Stimulated activated CD8-positive, alpha-beta memory T cell treated with anti-CD3 and anti-CD28 coated beads, Interleukin-12 subunit alpha, Interleukin-12 subunit beta, amount 100 ng/mL, for 24 hours (primary cell): ENCODE results near the gene KDF1.
A peak's percentile ranks its signal among the peaks of the same experiment; 100 is the strongest.
"Not testable (repeated sequence)": the region's sequence is repeated elsewhere in the genome, so short reads cannot be mapped to it uniquely, and the experiment has no call there.

Experiments
- DNase-seq: peaks from one replicate; pipeline ENCODE4 v3.0.0-alpha.2; 2020; ENCODE audit errors: extremely low read depth

Gene KDF1

DNA sequence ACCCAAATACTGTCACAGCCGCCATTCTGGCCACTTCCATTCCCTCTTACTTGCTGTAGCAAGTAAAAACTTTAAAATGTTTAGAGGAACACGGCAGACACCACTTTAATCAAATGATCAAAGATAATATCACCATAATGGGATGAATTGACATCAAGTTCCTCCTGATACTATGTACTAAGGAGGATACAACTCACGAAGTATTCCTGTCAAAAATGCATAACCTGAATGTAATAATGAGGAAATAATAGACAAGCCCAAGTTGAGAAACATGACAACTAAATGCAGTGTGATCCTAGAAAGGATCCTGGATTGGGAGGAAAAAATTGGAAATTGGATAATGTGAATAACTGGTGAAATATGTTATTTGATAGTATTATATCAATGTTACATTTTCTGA lies 3.9 kb downstream of the KDF1 start:
- DNase-seq = no peak

DNA sequence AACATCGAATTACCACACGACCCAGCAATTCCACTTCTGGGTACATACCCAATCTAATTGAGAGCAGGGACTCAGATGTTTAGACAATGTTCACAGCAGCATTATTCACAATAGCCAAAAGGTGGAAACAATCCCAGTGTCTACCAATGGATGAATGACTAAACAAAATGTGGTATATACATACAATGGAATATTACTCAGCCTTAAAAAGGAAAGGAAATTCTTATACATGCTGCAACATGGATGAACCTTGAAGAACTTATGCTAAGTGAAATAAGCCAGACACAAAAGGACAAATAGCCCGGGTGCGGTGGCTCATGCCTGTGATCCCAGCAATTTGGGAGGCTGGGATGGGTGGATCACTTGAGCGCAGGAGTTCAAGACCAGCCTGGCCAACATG lies 6.9 kb downstream of the KDF1 start:
- no peak for DNase-seq

DNA sequence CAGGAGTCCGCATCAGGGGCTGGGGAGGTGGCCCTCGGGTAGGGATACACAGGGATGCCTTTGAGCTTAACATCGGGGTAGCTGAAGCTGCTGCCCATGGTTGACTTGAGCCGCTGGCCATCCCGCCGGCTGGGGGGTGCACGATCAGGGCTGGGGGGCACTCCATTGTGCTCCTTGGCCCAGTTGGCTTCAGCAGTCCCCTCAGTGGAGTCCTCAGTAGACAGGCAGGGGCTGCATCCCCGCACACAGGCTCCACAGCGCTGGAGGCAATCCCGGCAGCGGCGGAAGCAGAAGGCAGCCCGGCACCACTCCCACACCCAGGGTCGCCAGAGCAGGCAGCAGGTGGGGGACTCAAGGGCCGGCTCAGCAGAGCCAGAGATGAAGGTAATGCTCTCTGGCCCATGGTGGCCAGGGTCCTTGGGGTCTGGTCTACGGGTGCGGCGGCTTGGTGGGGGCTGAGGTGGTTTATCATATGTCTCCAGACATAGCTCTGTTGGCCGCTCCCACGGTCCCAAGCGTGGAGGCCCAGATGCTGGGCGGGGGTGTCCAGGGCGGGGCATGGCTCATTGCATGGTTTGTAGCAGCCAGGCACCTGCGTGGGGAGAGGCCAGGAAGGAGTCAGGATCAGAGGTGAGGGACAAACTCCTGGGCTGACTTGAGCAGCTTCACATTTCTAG lies 8.3 kb downstream of the KDF1 start:
- DNase-seq = no peak

DNA sequence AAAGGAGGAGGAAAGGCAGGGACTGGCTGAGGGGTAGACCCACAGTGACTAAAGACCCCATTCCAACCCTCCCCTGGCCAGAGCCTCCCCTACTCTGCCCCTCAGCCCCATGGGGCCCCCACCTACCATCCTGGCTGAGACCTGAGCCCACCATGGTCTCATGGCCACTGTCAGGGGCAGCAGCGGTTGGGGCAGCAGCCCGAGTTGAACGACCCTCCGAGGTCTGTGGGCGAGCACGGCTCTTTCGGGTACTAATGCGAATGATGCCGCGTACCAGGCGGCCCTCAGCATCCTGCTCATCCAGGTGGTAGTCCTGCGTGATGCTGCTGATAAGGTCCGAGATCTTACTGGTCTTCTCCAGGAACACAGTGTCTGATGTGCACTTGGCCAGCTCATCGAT lies 9.1 kb downstream of the KDF1 start:
- no peak for DNase-seq

DNA sequence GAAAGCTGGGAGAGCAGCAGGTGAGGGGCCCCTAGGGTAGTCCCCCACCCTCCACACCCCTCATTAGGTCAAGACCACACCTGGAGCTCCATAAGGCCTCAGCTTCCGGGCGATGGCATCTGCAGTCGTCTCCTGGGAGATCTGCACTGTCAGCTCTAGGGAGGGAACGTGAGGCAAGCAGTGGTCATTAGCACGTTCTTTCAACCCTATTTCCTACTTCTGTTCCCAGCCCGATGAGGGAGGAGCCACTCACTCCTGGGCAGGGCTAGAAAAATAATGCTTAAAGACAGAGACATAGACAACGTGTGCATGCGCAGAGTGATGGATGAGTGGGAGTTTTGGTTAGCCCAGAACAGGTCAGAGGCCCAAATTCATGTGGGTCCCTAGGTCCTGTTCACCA lies 9.7 kb downstream of the KDF1 start:
- no peak for DNase-seq

DNA sequence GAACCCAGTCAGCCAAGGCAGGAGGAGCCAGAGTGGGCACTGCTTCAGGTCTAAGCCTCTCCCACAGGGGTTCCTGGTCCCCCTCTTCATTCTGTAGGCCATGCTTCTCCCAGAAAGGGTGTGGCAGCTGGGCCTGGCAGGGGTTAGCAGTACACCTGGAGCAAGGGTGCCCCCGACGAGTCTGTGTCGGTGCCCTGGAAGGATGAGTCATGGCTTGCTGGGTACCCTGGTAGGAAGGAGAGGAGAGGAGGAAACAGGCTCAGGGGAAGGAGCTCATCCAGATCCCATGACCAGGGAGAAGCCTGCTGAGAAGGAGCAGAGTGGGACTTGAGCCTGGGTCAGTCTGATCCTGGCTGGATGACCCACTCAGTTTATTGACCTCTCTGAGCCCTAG lies 10.3 kb downstream of the KDF1 start:
- DNase-seq = no peak

DNA sequence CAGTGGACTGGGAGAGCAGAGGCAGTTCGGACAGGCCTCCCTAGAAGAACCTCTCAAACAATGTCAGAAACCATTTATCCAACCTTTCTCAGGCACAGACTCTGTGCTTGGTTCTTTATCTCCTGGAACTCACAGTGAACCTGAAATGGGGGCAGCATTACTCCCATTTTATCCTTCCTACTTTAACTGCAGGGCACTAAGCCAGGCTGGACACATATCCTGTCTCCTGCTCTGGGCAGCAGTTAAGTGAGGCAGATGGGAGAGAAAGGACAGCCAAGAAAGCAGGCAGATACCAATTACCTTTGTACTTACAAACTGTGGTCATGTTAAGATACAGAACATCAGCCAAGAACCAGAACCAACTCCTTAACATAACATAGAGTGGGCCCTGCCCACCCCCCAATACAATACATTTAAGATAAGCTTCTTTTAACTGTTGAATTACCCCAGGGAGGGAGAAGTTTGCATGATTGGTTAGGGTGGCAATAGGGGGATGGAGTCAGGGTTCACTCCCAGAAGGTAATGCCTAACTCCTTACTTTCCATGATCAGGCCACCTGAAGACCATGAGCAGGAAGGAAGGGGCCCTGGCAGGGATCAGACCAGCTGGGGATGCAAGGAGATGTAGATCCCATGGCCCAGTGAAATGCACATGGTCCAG lies 10.9 kb downstream of the KDF1 start:
- DNase-seq = no peak

DNA sequence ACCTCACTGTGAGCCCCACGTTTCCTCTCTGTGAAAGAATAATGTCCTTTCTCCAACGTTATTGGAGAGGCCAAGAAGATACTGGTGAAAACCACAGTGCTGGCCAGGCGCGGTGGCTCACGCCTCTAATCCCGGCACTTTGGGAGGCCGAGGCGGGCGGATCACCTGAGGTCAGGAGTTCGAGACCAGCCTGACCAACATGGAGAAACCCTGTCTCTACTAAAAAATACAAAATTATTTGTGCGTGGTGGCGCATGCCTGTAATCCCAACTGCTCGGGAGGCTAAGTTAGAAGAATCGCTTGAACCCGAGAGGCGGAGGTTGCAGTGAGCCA lies 11.6 kb downstream of the KDF1 start:
- not testable (repeated sequence) for DNase-seq

DNA sequence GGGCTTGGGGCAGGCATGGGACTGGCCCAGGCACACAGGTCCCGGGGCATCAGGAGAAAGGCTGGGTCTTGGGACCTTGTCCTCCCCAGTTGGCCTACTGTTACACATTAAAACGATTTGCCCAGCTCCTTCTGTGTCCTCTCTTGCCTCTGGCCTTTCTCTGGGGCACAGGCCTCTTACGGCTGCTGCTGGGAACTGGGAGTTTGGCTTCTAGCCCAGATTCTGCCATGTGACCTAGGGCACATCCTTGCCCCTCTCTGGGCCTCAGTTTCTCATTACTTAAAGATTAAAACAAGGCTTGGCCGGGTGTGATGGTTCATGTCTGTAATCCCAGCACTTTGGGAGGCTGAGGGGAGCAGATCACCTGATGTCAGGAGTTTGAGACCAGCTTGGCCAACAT lies 14.0 kb downstream of the KDF1 start:
- DNase-seq = no peak

DNA sequence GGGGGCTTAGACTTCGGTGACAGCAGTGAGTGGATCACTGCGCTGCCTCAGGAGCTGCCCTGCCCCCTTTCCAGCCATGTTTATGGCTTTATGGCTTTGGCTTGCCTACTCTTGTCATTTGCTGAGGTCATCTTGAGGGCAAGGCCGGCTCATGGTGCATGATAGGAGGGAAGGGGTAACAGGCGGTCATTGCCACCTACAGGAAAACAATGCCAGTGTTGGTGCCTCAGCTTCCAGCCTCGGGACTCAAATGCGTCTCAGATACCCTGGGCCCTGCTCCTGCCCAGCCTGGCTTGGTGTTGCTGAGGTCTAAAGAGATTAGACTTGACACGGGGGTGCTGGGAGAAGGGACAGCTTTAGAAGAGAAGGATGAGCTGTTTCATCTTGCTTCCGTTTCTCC lies 14.5 kb downstream of the KDF1 start:
- no peak for DNase-seq

DNA sequence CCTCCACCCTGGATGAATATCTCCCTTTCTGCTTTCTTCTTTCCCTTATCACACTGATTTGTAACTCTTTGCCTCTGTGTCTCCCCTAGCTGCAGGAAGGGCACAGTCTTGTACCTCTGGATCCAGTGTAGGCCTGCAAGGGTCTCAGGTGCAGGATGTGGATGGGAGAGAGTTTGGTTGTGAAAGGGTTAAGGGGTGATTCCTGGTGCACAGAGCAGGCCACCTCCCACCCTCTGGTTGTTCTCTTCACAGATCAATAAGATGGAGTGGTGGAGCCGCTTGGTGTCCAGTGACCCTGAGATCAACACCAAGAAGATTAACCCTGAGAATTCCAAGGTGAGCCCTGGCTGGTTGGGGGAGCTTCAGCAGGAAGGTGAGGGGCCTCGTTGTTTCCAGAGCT lies 15.1 kb downstream of the KDF1 start:
- DNase-seq = no peak

DNA sequence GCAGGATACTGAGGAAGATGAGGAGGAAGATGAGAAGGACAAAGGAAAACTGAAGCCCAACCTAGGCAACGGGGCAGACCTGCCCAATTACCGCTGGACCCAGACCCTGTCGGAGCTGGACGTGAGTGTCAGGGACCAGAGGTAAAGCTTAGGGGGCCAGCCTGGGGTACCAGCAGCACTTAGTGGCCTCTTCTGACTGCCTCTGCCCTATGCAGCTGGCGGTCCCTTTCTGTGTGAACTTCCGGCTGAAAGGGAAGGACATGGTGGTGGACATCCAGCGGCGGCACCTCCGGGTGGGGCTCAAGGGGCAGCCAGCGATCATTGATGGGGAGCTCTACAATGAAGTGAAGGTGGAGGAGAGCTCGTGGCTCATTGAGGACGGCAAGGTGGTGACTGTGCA lies 17.6 kb downstream of the KDF1 start:
- DNase-seq = no peak

DNA sequence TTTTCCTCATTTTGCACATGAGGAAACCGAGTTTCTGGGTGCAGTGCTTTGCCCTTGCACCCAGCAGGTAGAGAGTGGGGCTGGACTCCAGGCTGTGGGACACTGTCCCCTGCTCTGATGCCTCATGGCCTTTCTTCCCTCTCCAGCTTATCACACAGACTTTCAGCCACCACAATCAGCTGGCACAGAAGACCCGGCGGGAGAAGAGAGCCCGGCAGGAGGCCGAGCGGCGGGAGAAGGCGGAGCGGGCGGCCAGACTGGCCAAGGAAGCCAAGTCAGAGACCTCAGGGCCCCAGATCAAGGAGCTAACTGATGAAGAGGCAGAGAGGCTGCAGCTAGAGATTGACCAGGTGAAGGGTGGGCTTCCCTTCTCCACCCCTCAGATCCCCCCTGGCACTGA lies 19.0 kb downstream of the KDF1 start:
- no peak for DNase-seq

DNA sequence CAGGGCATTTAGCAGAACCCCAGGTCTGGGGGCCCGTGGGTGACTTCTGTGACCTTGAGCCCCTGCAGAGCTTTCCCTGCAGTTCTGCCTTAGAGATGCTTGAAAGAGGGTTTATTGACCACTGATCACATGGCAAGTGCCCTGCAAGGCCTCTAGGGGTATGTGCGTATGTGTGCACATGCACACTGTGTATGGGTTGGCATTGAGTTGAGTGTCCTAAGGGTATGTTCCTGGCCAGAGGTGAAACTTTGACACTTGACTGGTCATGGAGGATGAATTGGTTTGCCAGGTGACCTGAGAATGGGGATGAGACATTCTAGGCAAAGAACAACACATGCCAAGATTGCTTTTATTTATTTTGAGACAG lies 21.6 kb downstream of the KDF1 start:
- no peak for DNase-seq

DNA sequence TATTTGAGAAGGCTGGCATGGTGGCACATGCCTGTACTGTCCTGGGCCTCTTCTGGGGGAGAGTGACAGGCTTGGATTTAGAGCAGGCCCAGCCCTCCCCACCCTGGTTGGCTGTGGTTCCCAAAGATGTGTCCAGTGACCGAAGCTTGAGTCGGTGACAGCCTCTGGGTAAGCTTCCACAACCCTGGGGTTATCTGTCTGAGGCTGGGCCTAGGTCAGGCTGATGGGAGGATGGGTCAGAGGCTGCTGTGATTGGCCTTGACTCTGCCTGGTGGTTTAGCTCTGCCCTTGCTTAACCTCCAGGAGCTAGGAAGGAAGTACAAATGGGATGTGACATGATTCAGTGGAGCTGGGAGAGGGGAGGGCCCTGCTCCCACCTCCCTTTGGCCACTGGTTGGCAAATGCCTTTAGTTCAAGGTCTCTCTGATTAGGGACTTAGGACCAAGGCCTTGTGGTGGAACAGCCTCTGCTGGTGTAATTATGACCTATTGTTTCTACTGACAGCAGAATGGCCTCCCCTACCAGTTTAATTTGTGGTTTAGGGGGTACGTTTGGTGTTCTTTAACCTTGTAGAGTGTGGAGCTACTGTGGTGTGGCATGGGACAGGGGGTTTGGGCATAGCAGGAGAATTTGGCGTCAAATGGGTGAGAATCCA lies 22.1 kb downstream of the KDF1 start:
- DNase-seq = no peak

DNA sequence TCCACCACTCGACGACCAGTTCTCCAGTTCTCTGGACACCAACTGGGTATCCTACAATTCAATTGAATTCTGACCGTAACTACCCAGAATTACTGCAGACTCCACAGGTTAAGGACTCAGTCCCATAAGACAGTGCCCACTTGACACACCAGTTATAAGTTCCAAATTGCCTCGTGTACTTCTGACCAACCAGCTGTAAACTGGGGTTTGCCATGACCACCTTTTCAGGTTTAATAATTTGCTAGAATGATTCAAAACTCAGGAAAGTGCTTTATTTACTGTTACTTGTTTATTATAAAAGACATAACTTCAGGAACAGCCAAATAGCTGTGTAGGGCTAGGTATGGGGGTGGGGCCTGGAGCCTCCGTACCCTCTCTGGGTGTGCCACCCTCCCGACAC lies 23.4 kb downstream of the KDF1 start:
- no peak for DNase-seq

DNA sequence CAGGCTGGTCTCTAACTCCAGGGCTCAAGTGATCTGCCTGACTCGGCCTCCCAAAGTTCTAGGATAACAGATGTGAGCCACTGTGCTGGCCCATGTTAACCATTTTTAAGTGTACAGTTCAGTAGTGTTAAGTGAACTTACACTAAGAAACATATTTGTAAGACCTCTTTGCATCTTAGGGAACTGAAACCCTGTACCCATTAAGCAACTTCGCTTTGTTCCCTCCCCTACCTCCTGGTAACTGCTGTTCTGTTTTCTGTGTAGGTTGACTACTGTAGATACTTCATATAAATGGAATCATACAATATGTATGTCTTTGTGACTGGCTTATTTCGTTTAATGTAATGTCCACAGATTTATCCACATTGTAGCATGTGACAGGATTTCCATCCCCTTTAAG lies 27.7 kb downstream of the KDF1 start:
- no peak for DNase-seq

DNA sequence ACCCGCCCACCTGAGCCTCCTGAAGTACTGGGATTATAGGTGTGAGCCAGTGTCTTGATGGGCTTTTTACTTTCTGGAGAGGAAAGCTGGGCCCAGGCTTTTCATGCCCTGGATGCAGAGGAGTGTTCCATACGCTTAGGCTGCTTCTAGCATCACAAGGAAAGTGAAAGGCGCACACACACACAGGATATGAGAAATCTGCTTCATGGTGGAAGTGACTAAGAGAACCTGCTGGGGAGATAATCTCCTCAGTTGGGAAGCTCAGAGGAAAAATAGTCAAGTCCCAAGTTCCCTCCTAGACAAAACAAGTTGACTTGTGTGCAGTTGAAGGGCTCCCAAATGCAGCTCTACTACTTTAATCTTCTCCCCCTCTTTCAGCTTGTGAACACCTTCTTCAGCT lies 36.6 kb downstream of the KDF1 start:
- DNase-seq = no peak

DNA sequence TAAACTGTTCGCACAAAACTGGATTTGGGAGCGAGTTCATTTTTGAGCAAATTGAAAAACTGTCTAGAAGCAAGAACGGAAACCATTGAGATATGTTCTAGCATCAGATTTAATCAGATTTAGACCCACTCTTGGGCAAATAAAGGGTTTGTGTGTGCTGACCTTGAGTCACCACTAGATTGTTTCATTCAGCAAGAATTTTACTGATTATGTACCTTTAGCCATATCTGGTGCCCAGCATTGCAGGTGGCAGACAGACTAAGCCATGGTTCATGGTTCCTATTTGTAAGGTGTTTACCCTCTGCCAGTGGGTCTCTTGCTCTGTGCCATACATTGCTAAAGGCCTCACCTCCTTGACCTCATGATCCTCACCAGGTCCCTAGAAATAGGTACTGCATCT lies 37.4 kb downstream of the KDF1 start:
- DNase-seq = no peak

DNA sequence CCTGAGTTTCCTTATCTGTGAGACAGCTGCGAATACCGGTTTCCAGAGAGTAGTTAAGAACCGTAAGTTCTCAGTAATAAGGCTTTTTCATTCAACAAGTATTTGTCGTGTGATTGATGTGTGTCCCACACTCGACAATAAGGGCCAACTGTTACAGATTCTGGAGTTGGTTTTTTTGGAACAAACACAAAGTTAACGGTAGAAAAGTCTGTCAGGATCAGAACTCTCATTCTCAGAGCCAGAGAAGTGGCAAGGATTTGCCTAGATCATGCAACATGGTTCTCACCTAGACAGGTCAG lies 37.9 kb downstream of the KDF1 start:
- DNase-seq = no peak

DNA sequence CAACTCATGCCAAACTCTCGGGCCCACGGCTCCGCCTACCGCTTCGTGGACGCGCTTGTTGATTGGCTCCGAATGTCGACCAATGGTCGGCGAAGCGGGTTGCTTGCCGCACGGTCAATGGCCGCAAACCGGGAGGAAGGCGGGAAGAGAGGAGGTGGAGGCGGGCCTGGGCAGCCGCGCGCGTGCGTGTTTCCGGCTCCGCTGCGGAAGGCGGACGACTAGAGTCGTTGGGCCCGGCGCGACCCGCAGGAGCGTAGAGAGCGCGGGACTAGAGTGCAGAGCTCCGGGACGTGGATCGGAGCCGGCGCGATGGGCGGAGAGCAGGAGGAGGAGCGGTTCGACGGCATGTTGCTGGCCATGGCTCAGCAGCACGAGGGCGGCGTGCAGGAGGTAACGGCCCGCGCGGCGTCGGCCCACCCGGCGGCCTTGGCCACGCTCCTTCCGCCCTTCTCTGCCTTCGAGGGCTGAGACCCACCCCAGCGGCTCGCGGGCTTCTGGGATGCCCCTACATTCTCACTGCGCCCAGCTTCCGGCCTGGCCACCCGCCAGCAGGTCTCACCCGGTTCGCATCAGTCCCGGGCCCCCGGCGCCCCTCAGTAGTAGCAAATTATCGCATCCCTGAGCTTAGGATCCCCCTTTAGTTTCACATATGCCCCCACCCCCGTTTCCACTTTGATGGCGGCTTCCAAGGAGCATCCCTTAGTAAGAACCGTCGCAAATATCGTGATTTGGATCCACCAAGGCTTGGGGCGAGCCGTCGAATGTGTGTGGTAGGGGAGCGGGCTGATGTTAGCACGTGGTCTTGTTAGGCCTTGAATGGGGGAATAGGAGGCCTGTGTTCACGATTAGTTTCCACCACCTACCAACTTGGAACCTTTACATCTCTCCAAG lies 38.5 kb downstream of the KDF1 start, which contains the start of gene NUDC:
NUDC (plus strand) TSS at position 204 of the 891 bp plus-strand sequence; CDS start at position 310, 106 bp downstream.
- peak; percentile 92 for DNase-seq

DNA sequence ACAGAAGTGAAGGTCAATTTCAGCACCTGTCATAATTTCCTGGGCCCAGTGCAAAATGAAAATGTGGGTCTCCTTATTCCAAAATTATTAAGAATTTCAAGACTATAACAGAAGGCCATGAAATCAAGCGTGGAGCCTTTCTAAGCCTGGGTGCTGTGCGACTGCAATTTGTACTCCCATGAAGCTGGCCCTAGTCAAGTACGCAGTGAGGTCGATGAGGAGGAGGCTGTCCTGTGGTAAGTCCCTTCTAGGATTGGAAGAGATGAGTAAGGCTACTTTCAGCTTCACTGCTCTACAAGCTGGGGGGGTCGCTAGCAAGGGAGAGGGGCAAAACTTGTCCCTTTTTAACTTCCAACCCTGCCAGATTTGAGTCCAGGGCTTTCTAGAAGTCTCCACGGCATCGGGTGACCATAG lies 39.1 kb downstream of the KDF1 start:
- DNase-seq = no peak
